Adipose tissue (tissue), 3 donors: ENCODE measurements around the gene GNAQ. TPM values are rescaled to one million over a fixed set of nuclear protein-coding genes. Genes with fewer than 3 reads are reported as not detected.

ENCODE experiments used
- H3K27ac ChIP-seq: one replicate; pipeline ENCODE4 v1.5.1; 2013; ENCODE audit warnings: low read depth, low read length
- WGBS, 3 donors: extraction: QIAGEN DNeasy Blood & Tissue Kit; methylation state at CpG; one replicate each; pipeline ENCODE4 v1.1.7; 2013; 5-methylcytosine and 5-hydroxymethylcytosine counted together
- polyA plus RNA-seq, 3 donors: library from polyadenylated mRNA; stranded (reverse); fragments of 200-250 nt; gene quantifications; one replicate each; pipeline ENCODE4 v1.2.3, GENCODE V29; 2013
- donor health status: healthy with polysubstance abuse.
- donor health status: Bipolar disorder and iron deficiency.
- donor health status: healthy.

The GNAQ gene
- polyA plus RNA-seq, 3 donors, result 6.3 to 24.9 (median 16.8) TPM

DNA sequence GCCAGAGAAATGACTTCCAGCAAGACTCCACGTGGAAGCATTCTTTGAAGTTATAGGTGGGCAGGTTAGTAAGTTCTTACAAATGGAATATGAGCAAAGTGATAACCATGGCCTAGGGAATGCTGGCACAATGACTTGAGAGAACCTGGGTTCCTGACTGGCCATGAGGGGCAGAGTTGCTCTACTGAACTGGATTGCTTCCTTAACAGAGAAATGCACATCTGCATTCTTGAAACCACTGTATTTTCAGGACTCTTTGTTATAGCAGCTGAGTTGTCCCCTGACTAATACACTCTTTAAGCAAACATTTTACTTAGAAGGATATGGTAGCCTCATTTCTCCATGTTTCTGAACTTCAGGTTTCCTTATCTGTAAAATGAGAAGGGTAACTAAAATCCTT, 275.2 kb downstream of the GNAQ start:
- no peak overlapping the region for H3K27ac ChIP-seq
- 4 to 97% (median 93%) methylated on average over 1 of the region's 1 CpG for WGBS, 3 donors

DNA sequence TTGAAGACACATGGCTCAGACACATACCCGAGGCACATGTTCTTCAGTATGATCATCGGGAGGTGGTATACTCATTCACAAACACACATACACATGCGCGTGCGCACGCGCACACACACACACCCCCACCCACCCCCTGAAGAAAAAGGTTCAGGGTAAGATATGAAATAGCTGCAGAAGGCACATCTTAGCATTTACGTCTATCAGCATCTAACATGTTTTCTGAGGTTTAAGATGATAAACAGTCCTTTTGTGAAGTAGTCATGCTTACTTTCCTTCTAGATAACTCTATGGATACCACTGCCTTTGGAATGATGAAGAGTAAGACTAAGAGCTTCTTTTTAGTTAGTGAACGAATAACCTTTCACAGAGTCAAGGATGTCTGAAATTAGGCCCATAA, 278.4 kb downstream of the GNAQ start:
- no peak overlapping the region for H3K27ac ChIP-seq
- 85 to 98% (median 91%) methylated on average over 9 of the region's 9 CpGs for WGBS, 3 donors

DNA sequence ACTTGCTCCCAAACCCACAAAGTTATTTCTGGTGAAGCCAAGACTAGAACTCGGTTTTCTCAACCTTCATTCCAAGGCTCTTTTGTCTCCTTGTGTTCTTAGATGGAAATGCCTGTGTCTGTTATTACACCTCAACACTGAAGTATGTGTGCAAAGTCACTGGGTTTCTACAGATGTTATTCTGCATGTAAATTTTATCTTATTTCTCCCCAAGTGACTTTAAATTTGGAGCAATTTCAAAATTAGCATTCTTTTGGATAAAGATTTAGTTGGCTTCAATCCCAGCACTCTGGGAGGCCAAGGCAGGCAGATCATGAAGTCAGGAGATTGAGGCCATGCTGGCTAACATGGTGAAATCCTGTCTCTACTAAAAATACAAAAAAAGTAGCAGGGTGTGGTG, 279.1 kb downstream of the GNAQ start:
- WGBS, 3 donors, result 32 to 38% (median 35%) methylated on average over 1 of the region's 1 CpG
- H3K27ac ChIP-seq, result no peak overlapping the region

DNA sequence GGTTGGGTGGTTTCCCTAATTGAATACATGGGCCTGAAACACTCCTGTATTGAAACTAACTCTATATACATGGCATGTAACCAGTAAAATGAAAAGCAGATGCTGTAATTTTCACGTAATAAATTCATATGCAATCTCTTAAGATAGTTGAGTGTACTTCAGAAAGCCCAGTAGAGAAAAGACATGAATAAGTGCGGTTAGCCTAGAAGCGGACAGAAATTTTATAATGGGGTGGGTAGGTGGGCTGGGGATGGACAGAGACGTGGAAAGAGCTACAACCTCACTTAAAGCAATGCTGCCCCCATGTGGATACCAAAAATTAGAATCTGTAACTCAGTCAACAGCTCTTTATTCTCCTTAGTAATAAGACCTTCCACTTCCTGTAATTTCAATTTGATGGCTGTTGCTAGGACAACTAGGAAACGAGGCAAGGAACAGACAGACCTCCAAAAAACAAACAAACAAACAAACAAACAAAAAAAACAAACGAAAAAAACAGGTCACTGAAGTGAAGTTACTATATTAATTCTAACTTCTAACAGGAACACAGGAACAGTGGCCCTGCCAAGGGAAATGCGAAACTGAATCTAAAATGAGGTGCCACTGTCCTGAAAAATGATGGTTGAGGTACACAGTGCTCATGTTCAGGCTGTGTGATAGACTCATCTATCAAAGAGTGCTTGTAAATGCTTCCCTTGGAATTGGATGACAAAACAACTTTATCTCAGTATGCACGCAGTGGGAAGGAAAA, 280.1 kb downstream of the GNAQ start:
- H3K27ac ChIP-seq, result no peak overlapping the region
- 40 to 46% (median 43%) methylated on average over 8 of the region's 8 CpGs for WGBS, 3 donors

DNA sequence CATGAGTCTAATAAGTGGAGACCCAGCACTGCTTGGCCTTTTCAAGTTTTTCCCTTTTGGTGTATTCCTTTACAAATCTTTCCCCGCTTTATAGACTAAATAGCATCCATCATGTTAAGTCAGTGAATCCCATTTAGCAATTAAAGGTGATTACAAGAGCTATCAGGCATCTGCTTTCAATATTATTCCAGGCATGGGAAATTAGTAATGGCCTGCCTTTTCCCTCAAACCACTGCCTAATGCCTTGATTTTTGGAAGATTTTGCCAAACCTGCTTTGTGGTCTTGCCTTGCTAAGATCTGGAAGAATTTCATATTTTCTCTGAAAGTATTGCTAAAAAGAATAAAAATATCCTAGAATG, 280.6 kb downstream of the GNAQ start:
- H3K27ac ChIP-seq, result no peak overlapping the region
- 94 to 97% (median 97%) methylated on average over 1 of the region's 1 CpG for WGBS, 3 donors

DNA sequence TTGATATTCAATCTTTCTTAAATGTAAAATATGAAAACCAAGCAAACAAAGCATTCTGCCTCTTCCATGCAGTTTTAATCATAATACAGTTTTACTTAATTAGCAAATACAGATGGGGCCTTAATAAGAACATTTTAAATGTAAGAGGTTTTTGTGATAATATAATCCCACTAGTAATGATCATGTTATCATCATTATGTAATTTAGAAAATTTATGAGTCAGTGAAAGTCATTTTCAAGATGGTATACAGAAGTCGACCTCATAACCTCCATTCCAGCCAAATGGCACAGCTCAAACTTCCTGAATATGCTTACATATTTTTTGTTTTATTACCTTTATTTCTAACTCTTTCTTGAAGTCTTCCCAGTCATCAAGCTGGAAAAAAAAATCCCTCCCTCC, 281.3 kb downstream of the GNAQ start:
- 39 to 69% (median 53%) methylated on average over 1 of the region's 1 CpG for WGBS, 3 donors
- no peak overlapping the region for H3K27ac ChIP-seq

DNA sequence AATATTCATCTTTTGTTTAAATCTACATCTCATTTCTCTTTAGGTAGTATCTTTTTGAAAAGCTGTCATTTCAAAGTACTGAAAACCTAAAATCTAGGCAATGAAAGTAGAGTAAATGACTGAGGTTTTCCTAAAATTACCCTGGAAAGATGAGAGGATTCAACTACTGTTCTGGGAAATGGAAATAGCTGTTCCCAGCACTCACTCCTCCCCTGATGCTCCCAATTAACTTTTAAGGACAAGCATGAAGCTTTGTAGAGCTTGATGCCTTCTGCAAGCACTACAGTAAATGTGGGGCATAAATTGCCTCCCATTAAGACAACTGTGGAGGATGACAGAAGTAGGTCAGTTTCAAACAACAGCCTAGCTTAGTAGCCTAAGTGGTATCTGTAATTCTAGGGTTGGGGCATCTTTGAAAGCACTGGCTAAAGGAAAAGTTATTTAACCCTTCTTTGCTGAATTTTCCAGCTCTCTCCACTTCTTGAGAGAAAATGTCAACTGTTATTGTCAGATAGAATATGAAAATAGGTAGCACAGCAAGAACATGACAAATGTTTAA, 283.3 kb downstream of the GNAQ start:
- no peak overlapping the region for H3K27ac ChIP-seq

DNA sequence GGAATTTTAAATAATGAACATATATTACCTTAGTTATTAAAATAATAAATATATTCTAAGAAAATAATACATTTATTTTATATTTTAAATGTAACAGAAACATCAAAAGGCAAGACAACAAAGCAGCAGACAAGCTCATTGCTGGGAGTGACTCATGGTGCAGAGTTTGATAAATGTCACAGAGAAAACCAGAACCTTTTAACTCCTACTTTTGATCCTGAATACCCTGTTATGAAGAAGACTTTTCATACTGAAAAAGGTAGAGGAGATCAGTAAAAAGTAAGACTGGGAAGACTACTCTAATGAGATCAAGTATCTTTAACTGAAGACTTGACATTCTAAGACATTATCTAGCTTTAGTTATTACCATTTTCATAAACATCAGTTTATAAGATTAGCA, 284.4 kb downstream of the GNAQ start:
- no peak overlapping the region for H3K27ac ChIP-seq

DNA sequence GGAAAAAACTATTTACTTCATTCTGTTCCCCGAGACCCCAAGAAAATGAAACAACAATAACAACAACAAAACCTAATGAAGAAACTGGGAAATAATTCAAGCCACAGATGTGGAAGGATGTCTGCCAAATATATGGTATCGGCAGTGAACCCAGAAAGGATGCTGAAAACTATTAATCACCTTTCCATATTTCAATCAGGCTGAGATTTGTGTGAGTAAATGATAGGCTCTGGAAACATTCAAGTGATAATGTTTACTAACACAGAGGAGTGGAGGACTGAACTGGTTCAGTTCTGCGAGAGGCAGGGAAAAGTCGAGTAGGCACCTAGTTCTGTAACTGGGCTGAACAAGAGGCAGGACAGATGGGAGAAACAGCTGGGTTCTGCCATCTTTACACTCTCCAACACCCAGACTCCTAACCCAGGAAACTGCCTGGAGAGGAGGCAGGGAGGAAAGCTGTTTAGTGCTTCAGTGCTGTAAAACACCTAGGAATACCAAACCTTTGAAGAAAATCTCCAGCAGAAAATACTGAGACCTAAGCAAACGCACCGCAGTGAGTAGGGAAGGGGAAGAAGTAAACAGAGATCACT, 286.7 kb downstream of the GNAQ start:
- 42 to 84% (median 63%) methylated on average over 6 of the region's 6 CpGs for WGBS, 3 donors
- no peak overlapping the region for H3K27ac ChIP-seq

DNA sequence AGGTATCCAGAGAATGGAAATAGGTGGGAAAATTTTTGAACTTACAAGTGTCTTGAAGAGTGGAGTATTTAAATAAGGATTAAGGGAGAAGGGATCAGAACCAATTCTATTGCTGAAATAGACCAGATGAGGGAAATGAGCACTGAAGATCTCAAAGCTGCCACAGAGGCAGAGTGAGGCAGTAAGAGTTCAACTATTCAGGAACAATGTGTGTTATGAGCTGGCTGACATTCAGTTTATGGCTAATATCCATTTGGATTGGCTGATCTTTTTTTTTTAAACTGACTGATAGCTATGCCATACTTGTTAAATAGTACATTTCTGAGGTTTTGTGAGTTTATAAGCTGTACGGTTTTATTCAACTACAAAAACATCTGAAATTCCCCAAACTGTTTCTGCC, 288.2 kb downstream of the GNAQ start:
- WGBS, 3 donors, result 85 to 91% (median 87%) methylated on average over 1 of the region's 1 CpG
- H3K27ac ChIP-seq, result no peak overlapping the region

DNA sequence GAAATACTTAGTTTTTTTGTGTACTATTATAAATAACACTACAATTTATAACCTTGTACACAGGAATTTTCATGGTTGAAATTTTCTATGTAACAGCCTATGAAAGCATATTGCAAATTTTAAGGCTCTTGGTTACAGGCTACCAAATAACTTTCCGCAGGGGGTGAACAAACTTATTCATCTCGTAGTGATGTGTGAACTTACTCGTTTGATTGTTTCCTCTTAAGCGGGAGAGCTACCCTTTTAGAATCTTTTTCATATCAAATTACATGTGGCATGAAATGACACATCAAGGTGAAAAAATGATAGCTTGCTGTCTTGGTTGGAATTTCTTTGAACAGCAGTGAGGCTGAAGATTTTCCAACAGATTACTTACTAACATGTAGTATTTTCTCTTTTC, 292.7 kb downstream of the GNAQ start:
- H3K27ac ChIP-seq, result no peak overlapping the region
- WGBS, 3 donors, result 89 to 94% (median 94%) methylated on average over 4 of the region's 4 CpGs

DNA sequence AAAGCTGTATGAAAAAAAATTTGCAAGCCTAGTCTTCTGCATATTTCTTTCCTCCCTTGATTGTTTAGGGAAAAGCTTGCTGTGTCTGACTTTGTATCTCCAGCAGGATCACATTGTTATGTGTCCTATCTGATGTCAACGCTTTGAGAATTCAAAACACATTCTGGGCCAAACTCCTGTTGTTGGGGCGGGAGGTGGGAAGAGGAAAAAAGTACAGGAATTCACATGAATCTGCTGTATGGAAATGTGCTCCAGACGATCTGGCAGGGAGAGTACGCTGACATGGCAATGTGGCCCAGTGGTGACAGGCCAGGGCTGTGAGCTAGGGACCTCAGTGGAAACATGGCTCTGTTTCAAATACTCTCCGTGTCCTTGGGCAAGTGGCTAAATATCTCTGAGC, 296.1 kb downstream of the GNAQ start:
- WGBS, 3 donors, result 51 to 74% (median 60%) methylated on average over 5 of the region's 5 CpGs
- H3K27ac ChIP-seq, result no peak overlapping the region

DNA sequence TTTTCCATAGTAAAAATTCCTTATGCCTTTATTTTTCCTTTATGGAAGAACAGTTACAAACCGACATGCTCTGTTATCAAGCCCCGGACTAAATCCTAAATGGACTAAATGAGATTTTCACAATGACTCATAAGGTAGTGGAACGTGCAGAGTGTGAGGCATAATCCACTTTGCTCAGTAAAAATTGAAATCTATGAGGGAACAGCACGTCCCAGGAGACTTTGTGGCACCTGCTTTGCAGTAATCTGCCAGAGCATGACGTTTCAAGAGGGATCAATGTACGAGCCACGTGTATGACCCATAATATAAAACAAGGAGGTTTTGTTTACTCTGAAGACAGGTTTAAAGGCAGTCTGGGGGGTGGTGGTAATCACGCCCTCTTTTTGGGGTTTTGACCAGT, 299.7 kb downstream of the GNAQ start:
- H3K27ac ChIP-seq, result no peak overlapping the region
- 73 to 88% (median 85%) methylated on average over 8 of the region's 8 CpGs for WGBS, 3 donors

DNA sequence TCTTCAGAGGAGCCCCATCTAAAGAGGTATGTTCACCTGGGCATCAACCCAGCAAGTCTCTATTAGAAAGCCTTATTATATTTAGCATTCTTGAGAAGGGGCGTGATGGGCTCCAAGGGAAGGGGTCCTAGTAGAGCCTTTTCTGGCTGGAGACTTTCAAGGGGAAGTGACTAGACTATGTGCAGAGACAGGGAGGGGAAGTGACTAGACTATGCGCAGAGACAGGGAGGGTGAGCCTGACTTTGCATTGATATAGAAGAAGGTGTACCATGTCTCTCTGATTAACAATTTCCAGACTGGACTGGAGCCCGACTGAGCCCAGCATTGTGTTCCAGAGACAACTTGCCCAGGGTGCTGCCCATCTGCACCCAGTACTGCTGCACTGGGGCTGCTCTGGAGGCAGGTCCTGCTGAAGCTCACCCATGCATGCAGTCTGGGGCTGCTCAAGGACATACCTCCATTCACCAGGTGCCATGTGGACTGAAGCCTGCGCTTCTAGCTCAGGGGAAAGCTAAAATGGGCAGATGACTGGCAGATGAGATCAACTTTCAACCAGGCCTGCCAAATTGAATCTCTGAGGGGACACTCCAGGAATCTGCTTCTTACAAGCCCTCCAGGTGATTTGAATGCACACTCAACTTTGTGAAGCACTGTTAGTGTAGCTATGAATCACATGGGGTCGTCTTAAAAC, 300.5 kb downstream of the GNAQ start:
- 85 to 92% (median 87%) methylated on average over 5 of the region's 5 CpGs for WGBS, 3 donors
- no peak overlapping the region for H3K27ac ChIP-seq

DNA sequence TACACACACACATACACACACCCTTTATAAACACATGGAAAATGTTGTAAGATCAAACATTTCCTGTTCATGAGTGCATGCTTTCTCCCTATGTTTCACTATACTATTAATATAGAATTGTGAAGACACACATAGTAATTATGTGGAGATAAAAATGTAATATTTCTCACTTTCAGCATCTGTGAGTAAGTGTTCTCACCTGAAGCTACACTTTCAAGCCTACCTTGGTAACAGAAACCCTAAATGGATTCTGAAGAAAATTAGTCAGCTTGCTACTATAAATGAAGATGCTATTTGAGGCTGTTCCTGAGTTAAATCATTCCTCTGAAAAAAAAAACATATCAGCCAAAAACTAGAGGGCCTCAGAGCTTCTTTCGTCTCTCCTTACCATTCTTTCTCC, 302.4 kb downstream of the GNAQ start:
- 88 to 98% (median 98%) methylated on average over 1 of the region's 1 CpG for WGBS, 3 donors
- H3K27ac ChIP-seq, result no peak overlapping the region

DNA sequence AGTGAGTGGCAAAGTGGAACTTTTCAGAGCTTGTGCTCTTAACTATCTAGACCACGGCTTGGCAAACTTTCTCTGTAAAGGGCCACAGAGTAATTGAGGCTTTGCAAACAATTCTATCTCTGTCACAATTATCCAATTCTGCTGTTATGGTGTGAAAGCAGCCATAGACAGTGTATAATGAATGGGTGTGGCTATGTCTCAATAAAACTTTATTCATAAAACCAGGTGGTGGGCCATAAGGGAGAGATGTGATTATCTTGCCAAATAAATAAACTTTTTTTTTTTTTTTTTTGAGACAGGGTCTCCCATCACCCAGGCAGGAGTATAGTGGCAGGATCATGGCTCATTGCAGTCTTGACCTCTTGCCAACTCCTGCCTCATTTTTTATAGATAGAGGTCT, 304.8 kb downstream of the GNAQ start:
- no peak overlapping the region for H3K27ac ChIP-seq
- WGBS, 3 donors, result 96 to 98% (median 98%) methylated on average over 1 of the region's 1 CpG

DNA sequence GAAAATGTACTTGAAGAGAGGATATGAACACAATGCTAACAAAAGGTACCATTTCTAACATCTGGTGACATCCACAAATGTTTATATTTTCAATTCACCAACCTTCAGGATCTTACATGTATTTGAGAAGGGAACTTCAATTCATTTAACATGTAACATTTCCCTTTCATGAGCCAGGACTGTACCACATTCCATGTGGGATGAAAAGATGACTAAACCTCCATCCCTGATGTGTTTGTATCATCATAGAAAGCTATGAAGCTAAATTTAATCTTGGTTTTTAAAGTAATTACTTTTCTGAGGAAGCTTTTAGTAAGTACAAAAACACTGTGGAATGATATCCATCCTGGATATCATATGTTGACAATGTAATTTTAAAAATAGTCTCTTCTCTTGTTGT, 305.3 kb downstream of the GNAQ start:
- H3K27ac ChIP-seq, result no peak overlapping the region

DNA sequence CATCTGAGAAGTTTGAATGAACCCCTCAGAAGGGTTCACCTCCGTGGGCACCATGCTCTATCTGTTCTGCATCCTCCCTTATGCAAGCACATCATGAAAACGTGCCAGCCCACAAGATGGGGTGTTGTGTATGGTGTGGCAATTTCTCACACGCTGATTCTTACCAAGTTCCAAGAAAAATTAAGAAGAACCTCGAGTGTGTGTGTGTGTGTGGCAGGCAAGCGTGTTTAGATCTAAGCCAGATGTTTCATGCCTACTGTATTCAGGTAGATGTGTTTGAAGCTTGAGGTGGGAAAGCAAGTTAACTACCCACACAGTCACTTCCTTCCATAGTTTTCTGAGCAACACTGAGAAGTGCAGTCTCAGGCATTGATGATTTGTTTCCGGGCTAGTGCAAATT, 305.8 kb downstream of the GNAQ start:
- 68 to 82% (median 71%) methylated on average over 6 of the region's 6 CpGs for WGBS, 3 donors
- H3K27ac ChIP-seq, result no peak overlapping the region

DNA sequence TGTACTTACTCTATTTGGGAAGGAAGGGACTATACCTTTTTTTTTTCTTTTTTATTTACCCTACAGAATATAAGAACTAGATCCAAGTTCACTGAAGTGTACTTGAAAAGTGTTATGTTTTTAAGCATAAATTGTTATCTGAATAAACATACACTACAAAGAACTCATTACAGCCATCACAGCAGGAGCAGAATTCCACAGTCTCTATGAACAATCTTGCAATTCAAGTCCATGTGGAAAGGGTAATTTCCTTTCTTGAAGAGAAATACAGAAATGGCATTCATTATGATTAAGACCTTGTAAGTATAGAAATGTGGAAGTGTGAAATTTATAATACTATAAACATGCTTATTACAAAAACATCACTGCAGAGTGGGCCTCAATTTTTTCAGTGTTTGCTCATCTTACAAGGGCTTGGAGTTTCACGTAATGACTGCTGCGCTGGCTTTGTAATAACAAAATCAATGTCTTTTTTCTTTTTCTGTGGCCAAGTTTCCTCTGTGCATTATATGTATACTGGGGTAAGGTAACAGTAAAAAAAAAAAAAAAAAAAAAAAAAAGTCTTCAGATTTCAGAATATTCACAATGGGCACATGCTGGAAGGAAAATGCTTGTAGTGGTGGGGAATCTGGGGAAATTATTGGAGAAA, 306.4 kb downstream of the GNAQ start:
- H3K27ac ChIP-seq, result no peak overlapping the region
- WGBS, 3 donors, result 48 to 50% (median 49%) methylated on average over 2 of the region's 2 CpGs
